Stimulated activated CD8-positive, alpha-beta memory T cell treated with anti-CD3 and anti-CD28 coated beads, Interleukin-12 subunit alpha, Interleukin-12 subunit beta, amount 100 ng/mL, for 1 hour (primary cell): ENCODE data around the gene OR2A14.
"Not testable (repeated sequence)": the region's sequence is repeated elsewhere in the genome, so short reads cannot be mapped to it uniquely, and the experiment has no call there.

Source experiments
- DNase-seq: peaks from one replicate; pipeline ENCODE4 v3.0.0-alpha.2; 2020; ENCODE audit warnings: low read depth

The OR2A14 gene

DNA sequence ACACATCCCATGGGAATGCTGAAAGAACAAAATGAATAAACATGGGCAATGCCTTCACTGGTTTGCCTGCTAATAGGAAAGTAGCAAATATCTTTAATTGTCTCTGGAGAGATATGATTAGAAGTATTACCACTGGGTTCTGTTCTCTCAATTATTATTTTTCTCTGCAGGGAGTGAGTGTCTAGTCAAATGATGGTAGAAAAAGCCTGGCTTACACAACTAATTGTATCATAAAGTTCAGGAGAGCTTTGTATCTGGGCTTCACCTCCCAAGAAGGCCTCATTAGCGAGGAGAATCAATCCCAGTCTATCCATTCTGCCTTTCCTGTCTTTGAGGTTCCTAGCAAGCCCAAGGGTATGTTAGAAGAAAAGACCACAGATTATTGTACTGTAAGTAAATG, at the start of gene OR2A14:
Gene OR2A14, plus strand, starts transcription at position 301 of the 400 bp plus-strand sequence. CDS start 5,937 bp downstream, outside the sequence.
- DNase-seq, result no peak

DNA sequence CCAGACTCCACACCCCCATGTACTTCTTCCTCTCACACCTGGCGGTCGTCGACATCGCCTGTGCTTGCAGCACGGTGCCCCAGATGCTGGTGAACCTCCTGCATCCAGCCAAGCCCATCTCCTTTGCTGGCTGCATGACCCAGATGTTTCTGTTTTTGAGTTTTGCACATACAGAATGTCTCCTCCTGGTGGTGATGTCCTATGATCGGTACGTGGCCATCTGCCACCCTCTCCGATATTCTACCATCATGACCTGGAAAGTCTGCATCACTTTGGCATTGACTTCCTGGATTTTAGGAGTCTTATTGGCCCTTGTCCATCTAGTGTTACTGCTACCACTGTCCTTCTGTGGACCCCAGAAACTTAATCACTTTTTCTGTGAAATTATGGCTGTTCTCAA, 48.6 kb upstream of the OR2A14 start:
- no peak for DNase-seq

- DNase-seq, result no peak
Observed at GRCh38 chr7:144085978-144086377, 37.0 kb upstream of the OR2A14 start, which contains the start of gene OR2A12. TSS of gene OR2A12 (plus strand) at chr7:144086278. CDS start at chr7:144095108, 8,830 bp downstream.

- DNase-seq, result no peak
Observed at GRCh38 chr7:144086730-144087129, 36.2 kb upstream of the OR2A14 start.

GRCh38 chr7:144087230-144087629, 35.7 kb upstream of the OR2A14 start:
- DNase-seq, result no peak

- DNase-seq, result no peak
Observed at GRCh38 chr7:144090667-144091066, 32.3 kb upstream of the OR2A14 start.

GRCh38 chr7:144098776-144099175, 24.2 kb upstream of the OR2A14 start:
- DNase-seq, result no peak

- DNase-seq, result no peak
Observed at GRCh38 chr7:144100607-144101006, 22.4 kb upstream of the OR2A14 start.

GRCh38 chr7:144102041-144102440, 20.9 kb upstream of the OR2A14 start:
- DNase-seq, result no peak

DNA sequence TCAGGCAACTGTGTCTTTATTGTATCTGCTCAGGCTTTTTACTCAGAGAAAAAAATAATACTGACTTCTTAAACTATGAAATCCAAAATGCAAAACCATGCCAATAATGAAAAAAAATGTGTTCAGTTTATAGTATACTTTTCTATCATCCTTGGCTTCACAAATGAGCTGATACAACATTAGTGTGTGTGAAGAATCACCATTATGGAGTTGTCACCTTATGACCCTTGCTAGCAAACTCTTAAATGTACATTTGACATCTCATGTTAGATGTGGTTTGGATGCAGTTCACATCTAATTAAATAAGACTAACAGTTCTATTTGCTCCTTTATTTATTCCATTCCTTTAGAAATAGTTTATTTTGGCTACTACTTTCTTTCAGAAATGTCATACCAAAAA, 17.8 kb upstream of the OR2A14 start:
- no peak for DNase-seq

DNA sequence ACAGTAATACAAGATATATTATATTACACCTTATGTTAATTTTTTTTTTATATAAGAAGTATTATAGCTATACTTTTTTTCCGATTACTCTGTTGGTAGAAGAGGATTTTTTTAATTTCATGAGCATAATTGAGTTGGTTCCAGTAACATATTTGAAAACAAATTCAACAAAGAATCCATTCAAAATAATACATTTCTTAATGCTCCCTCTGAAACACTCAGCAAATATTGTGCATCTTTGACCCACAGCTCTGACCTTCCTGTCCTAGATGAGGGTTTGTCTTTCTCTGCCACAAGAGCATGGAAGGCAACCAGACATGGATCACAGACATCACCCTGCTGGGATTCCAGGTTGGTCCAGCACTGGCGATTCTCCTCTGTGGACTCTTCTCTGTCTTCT, 13.7 kb upstream of the OR2A14 start, which contains the start of gene OR2A2:
Gene OR2A2, plus strand, starts transcription at position 301 of the 400 bp plus-strand sequence. Its CDS starts 0 bp downstream, at position 301.
- DNase-seq, result no peak

- no peak for DNase-seq
Observed at GRCh38 chr7:144110272-144110671, 12.7 kb upstream of the OR2A14 start.

DNA sequence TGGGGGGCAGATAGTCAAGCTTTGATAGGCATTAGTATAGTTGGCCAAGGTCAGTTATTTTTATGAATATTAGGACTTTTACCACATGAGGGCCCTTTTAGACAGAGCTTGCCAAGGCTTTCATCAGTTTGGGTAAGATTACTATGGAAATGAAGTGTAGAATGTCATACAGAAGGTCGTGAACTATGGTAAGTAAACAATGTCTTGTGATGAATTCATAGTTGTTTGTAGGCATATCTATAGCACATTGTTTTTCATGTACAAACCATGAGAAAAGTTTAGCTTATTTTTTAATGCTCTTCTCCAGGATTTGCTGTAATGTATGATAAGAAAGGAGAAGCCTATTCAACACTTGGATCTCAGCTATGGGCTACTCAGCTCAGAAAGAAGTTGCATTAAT, 9.3 kb upstream of the OR2A14 start:
- DNase-seq, result no peak

GRCh38 chr7:144118341-144118740, 4.6 kb upstream of the OR2A14 start:
- DNase-seq, result no peak

GRCh38 chr7:144127714-144128334, 4.8 kb downstream of the OR2A14 start:
- DNase-seq, result peak; percentile 79

GRCh38 chr7:144129601-144130000, 6.6 kb downstream of the OR2A14 start:
- not testable (repeated sequence) for DNase-seq

DNA sequence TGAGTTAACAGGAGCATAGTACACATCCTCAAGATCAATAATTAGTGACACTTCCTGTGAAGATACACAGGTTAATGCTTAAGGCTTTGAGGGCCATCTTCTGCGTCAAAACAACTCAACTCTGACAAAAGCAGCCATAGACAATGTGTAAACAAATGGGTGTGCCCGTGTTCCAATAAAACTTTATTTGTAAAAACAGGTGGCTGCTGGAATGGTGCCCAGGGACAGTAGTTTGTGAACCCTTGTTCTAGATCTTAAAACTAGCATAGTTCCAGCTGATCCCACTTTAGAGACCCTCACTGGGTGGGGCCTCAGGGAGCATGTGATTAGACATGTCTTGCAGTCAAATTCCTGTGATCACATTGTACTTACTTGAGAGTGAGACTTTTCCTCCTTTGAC, 7.8 kb downstream of the OR2A14 start:
- DNase-seq, result no peak

DNA sequence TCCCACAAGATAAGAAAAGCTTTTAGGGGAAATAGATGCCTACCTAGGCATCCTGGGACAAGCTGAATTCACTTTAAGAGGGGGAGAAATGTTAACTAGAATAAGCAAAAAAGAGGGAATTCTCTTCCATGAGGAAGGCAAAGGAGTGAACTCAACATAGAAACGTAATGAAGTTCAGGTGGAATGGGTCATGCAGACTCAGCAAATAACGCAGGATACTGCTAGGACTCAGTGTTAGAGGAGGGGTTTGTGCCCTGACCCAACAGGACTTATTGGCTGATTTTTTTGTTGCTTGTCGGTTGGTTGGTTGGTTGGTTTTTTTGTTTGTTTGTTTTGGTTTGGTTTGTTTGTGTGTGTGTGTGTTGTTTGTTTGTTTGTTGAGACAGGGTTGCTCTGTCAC, 9.3 kb downstream of the OR2A14 start:
- DNase-seq, result no peak

- no peak for DNase-seq
Observed at GRCh38 chr7:144133307-144133706, 10.3 kb downstream of the OR2A14 start.

DNA sequence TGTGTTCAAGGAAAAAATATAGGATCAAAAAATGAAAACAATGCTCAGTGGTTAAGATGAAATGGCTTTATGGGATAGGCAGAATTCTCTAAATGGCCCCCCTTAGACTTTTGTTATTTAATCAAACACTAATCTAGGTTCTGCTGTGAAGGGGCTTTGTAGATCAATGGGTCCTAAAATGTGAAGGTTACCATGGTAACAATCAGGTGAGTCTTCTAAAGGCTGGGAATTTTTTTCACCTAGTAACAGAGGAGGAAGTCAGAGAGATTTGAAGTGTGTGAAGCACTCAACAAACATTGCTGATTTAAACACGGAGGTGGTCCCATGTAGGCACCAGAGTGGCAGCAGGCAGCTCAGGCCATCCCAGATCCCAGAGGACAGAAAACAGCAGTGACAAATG, 11.1 kb downstream of the OR2A14 start:
- no peak for DNase-seq

DNA sequence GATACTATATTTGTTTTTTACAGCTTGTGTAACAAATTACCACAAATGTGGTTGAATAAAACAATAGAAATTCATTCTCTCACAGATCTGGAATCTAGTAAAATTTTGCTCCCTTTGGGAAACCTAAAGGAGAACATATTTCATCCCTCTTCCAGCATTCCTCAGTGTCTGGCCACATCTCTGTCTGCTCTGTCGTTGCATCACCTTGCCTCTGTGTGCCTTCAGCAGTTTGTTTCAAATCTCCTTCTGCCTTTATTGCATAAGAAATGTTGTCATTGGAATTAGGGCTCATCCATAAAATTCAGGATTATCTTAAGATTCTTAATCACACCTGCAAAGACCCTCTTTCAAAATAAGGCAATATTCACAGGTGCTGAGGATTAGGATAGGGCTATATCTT, 14.5 kb downstream of the OR2A14 start:
- DNase-seq, result no peak

- DNase-seq, result no peak
Observed at GRCh38 chr7:144142187-144142586, 19.2 kb downstream of the OR2A14 start.

DNA sequence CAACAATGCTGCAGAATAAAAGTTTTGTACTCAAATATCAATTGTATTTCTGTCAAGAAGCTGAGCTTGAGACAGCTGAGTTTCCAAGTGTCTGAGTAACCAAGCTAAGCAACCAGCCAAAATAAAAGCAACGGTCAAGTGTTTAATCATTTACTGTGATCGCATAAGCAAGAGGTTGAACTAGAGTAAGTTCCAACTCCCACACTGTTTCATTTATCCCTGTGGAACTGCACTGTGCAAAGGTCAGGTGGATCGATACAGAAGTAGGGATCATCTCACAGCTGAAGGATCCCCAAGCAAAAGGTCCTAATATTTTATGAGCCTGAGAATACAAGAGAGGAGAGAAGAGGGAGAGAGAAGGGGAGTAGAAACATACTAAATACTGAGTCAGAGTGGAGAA, 21.4 kb downstream of the OR2A14 start:
- no peak for DNase-seq

DNA sequence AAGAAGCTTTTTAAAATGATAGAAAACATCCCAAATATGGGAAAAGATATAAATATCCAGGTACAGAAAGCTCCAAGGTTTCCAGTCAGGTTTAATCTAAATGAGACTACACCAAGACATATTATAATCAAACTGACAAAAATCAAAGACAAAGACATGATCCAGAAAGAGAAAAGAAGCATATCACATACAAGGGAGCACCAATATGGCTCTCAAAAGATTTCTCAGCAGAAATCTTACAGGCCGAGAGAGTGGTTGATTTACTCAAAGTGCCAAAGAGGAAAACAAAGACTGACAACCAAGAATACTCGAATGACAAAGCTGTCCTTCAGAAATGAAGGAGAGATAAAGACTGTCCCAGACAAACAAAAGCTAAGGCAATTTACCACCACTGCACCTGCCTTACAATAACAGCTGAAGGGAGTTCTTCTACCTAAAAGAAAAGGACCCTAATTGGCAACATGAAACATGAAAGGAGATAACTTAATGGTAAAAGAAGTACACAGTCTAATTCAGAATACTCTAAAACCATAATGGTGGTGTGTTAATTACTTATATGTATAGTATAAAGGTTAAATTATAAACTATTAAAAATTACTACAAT, 25.4 kb downstream of the OR2A14 start:
- DNase-seq, result no peak
